NK-92 (cell line): ENCODE measurements around the gene PCSK6.
"Not testable (repeated sequence)": the region's sequence is repeated elsewhere in the genome, so short reads cannot be mapped to it uniquely, and the experiment has no call there.

Experiments used
- DNase-seq: peaks from one replicate; lab custom pipeline; 2025; ENCODE audit not compliant: unreplicated experiment; lab: John Stamatoyannopoulos, UW

PCSK6 gene

GRCh38 chr15:101361418-101361817 is 128.1 kb downstream of the PCSK6 start:
- DNase-seq = no peak

GRCh38 chr15:101359365-101359947 is 130.1 kb downstream of the PCSK6 start:
- no peak for DNase-seq

GRCh38 chr15:101358895-101359294 is 130.6 kb downstream of the PCSK6 start:
- DNase-seq = no peak

GRCh38 chr15:101357885-101358284 is 131.6 kb downstream of the PCSK6 start:
- no peak for DNase-seq

- DNase-seq = no peak
Measured at GRCh38 chr15:101357333-101357732, 132.2 kb downstream of the PCSK6 start.

- not testable (repeated sequence) for DNase-seq
Measured at GRCh38 chr15:101356512-101357172, 132.9 kb downstream of the PCSK6 start.

GRCh38 chr15:101355678-101356464 is 133.6 kb downstream of the PCSK6 start:
- DNase-seq = no peak

- DNase-seq = no peak
Measured at GRCh38 chr15:101354891-101355623, 134.4 kb downstream of the PCSK6 start.

- DNase-seq = no peak
Measured at GRCh38 chr15:101353240-101353639, 136.3 kb downstream of the PCSK6 start.

GRCh38 chr15:101351736-101352135 is 137.8 kb downstream of the PCSK6 start:
- no peak for DNase-seq

- DNase-seq = no peak
Measured at GRCh38 chr15:101349047-101349951, 140.2 kb downstream of the PCSK6 start.

- no peak for DNase-seq
Measured at GRCh38 chr15:101348643-101349042, 140.9 kb downstream of the PCSK6 start.

- DNase-seq = no peak
Measured at GRCh38 chr15:101348015-101348414, 141.5 kb downstream of the PCSK6 start.

- no peak for DNase-seq
Measured at GRCh38 chr15:101347454-101347853, 142.1 kb downstream of the PCSK6 start.

GRCh38 chr15:101346928-101347327 is 142.6 kb downstream of the PCSK6 start:
- DNase-seq = no peak

GRCh38 chr15:101342056-101342455 is 147.5 kb downstream of the PCSK6 start:
- DNase-seq = no peak

- no peak for DNase-seq
Measured at GRCh38 chr15:101338502-101339057, 150.9 kb downstream of the PCSK6 start.

- DNase-seq = no peak
Measured at GRCh38 chr15:101337976-101338375, 151.5 kb downstream of the PCSK6 start.

- DNase-seq = not testable (repeated sequence)
Measured at GRCh38 chr15:101333907-101334789, 155.4 kb downstream of the PCSK6 start.
